ENCODE data around the gene GPC6. TPM values are rescaled to one million over a fixed set of nuclear protein-coding genes. Genes with fewer than 3 reads are reported as not detected.

The GPC6 gene
- polyA plus RNA-seq, 1 donor from 2014 or later = 9.0 TPM

DNA sequence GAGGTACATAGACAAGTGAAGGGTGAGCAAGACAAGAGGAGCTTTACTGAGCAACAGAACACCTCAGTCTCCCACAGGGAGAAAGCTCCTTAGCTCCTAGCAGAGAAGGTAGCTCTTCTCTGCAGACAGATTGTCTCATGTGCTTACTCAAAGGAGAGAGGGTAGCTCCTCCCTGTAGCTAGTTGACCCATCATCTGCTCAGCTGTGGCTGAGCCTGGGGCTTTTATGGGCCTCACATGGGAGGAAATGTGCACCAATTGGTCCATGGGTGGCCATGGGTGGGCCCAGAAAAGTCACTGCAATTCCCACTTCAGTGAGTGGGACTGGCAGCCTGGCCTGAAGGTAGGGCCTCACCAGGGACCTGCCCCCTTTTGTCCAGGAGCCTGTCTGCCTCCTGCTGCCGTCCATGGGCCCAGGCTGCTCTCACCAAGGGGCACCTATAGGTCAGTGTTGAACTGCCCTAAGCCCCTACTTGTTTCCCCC, 246.2 kb downstream of the GPC6 start:
- Histone ChIP-seq H3K9ac (ENCODE audit: low read length) (no peak overlapping the region), H3K27ac (ENCODE audit: low read length) (no peak overlapping the region), H3K9me2 (ENCODE audit: insufficient read depth, low read length) (no peaks in the 10 kb centered on the region), H2AFZ (ENCODE audit: low read depth, low read length) (no peak overlapping the region), H3K27me3 (ENCODE audit: insufficient read depth, low read depth, low read length) (no peaks in the 10 kb centered on the region), H4K20me1 (ENCODE audit: insufficient read depth) (no peaks in the 10 kb centered on the region), H3F3A (ENCODE audit: insufficient read depth, low read length, poor library complexity, severe bottlenecking) (no peaks in the 10 kb centered on the region), H3K36me3 (ENCODE audit: insufficient read depth, low read length) (no peaks in the 10 kb centered on the region), H3K9me3 (ENCODE audit: low read length) (no peaks in the 10 kb centered on the region), H3K4me2 (ENCODE audit: low read length) (no peak overlapping the region), H3K79me2 (replicated peaks; ENCODE audit: insufficient read depth, low read length) (peaks cover 6% of the 10 kb centered on the region), H3K4me3 (ENCODE audit: low read length) (no peak overlapping the region)
- no peak for TF ChIP-seq POLR2AphosphoS5 (IDR thresholded peaks at IDR 0.05)

DNA sequence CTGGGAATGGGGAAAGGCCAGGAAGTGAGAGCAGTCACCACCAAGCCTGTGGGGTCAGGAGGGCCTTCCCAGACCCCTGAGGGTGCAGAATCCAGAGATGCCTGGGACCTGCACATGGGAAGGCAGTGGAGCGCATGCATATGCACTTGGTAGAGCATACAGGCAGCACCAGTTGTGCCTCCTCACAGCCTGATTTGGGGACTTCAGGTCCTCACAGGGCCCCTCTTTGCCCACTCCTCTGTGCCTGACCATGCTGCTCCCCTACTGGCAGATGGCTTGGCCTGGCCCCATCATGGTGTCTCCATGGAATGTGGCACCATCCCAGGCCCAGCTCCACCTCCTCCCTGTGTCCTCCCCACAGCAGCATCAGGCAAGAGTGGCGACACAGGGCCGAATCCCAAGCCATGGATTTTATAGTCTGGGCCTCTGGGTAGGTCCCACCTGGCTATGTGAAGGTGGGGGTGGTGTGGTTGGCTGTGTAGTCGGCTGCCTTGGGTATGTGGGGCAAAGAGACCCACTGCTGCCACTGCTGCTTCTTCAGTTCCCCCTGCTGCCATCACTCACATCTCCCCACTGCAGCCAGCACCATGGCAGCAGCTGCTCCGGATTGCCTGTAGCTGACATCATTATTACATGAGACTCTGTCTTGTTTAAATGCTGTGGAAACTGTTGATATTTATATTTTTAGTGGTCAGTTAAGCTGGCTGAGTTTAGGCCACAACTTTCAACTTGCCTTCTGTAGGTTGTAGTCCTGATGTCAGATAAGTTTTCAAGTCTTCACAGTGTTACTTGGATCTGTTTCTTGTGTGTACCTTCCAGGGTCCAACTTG, 247.0 kb downstream of the GPC6 start:
- H3K27ac ChIP-seq (ENCODE audit: low read length) = no peak overlapping the region
- no peak overlapping the region for H3K9ac ChIP-seq (ENCODE audit: low read length)
- no peaks in the 10 kb centered on the region for H3K9me2 ChIP-seq (ENCODE audit: insufficient read depth, low read length)
- no peaks in the 10 kb centered on the region for H4K20me1 ChIP-seq (ENCODE audit: insufficient read depth)
- H3K4me3 ChIP-seq (ENCODE audit: low read length) = no peak overlapping the region
- no peaks in the 10 kb centered on the region for H3K27me3 ChIP-seq (ENCODE audit: insufficient read depth, low read depth, low read length)
- H3K9me3 ChIP-seq (ENCODE audit: low read length) = no peaks in the 10 kb centered on the region
- no peak overlapping the region for H3K4me2 ChIP-seq (ENCODE audit: low read length)
- no peak overlapping the region for H2AFZ ChIP-seq (ENCODE audit: low read depth, low read length)
- TF ChIP-seq EZH2 (IDR thresholded peaks at IDR 0.05; ENCODE audit: borderline replicate concordance, insufficient read depth, low read length, poor library complexity, severe bottlenecking) = no peak
- TF ChIP-seq SMC3 (conservative IDR thresholded peaks at IDR 0.05; ENCODE audit: poor library complexity) = no peak
- TF ChIP-seq, protein P1, sequence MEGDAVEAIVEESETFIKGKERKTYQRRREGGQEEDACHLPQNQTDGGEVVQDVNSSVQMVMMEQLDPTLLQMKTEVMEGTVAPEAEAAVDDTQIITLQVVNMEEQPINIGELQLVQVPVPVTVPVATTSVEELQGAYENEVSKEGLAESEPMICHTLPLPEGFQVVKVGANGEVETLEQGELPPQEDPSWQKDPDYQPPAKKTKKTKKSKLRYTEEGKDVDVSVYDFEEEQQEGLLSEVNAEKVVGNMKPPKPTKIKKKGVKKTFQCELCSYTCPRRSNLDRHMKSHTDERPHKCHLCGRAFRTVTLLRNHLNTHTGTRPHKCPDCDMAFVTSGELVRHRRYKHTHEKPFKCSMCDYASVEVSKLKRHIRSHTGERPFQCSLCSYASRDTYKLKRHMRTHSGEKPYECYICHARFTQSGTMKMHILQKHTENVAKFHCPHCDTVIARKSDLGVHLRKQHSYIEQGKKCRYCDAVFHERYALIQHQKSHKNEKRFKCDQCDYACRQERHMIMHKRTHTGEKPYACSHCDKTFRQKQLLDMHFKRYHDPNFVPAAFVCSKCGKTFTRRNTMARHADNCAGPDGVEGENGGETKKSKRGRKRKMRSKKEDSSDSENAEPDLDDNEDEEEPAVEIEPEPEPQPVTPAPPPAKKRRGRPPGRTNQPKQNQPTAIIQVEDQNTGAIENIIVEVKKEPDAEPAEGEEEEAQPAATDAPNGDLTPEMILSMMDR (IDR thresholded peaks at IDR 0.05; ENCODE audit: poor library complexity, severe bottlenecking) = no peak
- H3K36me3 ChIP-seq (ENCODE audit: insufficient read depth, low read length) = no peaks in the 10 kb centered on the region
- peaks cover 6% of the 10 kb centered on the region for H3K79me2 ChIP-seq (replicated peaks; ENCODE audit: insufficient read depth, low read length)
- H3F3A ChIP-seq (ENCODE audit: insufficient read depth, low read length, poor library complexity, severe bottlenecking) = no peaks in the 10 kb centered on the region

DNA sequence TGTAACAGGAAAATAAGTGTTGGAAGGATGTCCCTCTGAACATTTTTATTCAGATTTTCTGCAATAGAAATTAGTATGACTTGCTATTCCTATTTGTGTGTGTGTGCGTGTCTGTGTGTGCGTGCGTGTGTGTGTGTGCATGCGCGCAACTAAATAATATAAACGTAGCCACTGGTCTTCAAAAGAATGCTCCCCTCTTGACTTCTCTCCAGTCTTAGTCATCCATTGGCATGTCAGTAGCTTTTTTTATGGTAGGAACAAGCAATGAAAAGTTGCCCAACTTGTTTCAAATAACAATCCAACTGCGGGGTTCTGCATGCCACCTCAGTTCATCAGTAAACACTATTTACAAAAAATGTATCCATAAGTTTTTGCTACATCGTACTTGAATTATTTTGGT, 249.6 kb downstream of the GPC6 start:
- TF ChIP-seq RAD21 (conservative IDR thresholded peaks at IDR 0.05) (no peak), POLR2AphosphoS5 (IDR thresholded peaks at IDR 0.05) (no peak), TAF1 (IDR thresholded peaks at IDR 0.05; ENCODE audit: low read depth) (no peak), EP300 (conservative IDR thresholded peaks at IDR 0.05; ENCODE audit: poor library complexity, severe bottlenecking) (no peak), SMC3 (conservative IDR thresholded peaks at IDR 0.05; ENCODE audit: poor library complexity) (no peak), MXI1 (conservative IDR thresholded peaks at IDR 0.05; ENCODE audit: poor library complexity, severe bottlenecking) (no peak), EZH2 (IDR thresholded peaks at IDR 0.05; ENCODE audit: borderline replicate concordance, insufficient read depth, low read length, poor library complexity, severe bottlenecking) (no peak)
- TF ChIP-seq, protein P2, sequence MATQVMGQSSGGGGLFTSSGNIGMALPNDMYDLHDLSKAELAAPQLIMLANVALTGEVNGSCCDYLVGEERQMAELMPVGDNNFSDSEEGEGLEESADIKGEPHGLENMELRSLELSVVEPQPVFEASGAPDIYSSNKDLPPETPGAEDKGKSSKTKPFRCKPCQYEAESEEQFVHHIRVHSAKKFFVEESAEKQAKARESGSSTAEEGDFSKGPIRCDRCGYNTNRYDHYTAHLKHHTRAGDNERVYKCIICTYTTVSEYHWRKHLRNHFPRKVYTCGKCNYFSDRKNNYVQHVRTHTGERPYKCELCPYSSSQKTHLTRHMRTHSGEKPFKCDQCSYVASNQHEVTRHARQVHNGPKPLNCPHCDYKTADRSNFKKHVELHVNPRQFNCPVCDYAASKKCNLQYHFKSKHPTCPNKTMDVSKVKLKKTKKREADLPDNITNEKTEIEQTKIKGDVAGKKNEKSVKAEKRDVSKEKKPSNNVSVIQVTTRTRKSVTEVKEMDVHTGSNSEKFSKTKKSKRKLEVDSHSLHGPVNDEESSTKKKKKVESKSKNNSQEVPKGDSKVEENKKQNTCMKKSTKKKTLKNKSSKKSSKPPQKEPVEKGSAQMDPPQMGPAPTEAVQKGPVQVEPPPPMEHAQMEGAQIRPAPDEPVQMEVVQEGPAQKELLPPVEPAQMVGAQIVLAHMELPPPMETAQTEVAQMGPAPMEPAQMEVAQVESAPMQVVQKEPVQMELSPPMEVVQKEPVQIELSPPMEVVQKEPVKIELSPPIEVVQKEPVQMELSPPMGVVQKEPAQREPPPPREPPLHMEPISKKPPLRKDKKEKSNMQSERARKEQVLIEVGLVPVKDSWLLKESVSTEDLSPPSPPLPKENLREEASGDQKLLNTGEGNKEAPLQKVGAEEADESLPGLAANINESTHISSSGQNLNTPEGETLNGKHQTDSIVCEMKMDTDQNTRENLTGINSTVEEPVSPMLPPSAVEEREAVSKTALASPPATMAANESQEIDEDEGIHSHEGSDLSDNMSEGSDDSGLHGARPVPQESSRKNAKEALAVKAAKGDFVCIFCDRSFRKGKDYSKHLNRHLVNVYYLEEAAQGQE (IDR thresholded peaks at IDR 0.05; ENCODE audit: borderline replicate concordance) = no peak
- TF ChIP-seq, protein P1 (IDR thresholded peaks at IDR 0.05; ENCODE audit: poor library complexity, severe bottlenecking) = no peak
- peaks cover 6% of the 10 kb centered on the region for H3K79me2 ChIP-seq (replicated peaks; ENCODE audit: insufficient read depth, low read length)
- H3K4me3 ChIP-seq (ENCODE audit: low read length) = no peak overlapping the region
- H3K4me2 ChIP-seq (ENCODE audit: low read length) = no peak overlapping the region
- no peak overlapping the region for H3K9ac ChIP-seq (ENCODE audit: low read length)
- H3F3A ChIP-seq (ENCODE audit: insufficient read depth, low read length, poor library complexity, severe bottlenecking) = no peaks in the 10 kb centered on the region
- H4K20me1 ChIP-seq (ENCODE audit: insufficient read depth) = no peaks in the 10 kb centered on the region
- H3K36me3 ChIP-seq (ENCODE audit: insufficient read depth, low read length) = no peaks in the 10 kb centered on the region
- H3K9me3 ChIP-seq (ENCODE audit: low read length) = no peaks in the 10 kb centered on the region
- no peak overlapping the region for H2AFZ ChIP-seq (ENCODE audit: low read depth, low read length)
- H3K27me3 ChIP-seq (ENCODE audit: insufficient read depth, low read depth, low read length) = no peaks in the 10 kb centered on the region
- H3K9me2 ChIP-seq (ENCODE audit: insufficient read depth, low read length) = no peaks in the 10 kb centered on the region
- H3K27ac ChIP-seq (ENCODE audit: low read length) = no peak overlapping the region

Measured in neural cell (in vitro differentiated cells).